ENCODE results near the gene ZFAND5.
A peak's percentile ranks its signal among the peaks of the same experiment; 100 is the strongest.

Gene ZFAND5

GRCh38 chr9:72362680-72363139, 2.3 kb downstream of the ZFAND5 start:
- peak; percentile 84 for DNase-seq

- DNase-seq, result peak; percentile 35
Measured at GRCh38 chr9:72362118-72362531, 2.9 kb downstream of the ZFAND5 start.

- no peak for DNase-seq
Measured at GRCh38 chr9:72361217-72361616, 3.8 kb downstream of the ZFAND5 start.

GRCh38 chr9:72360324-72360723, 4.7 kb downstream of the ZFAND5 start:
- no peak for DNase-seq

GRCh38 chr9:72356041-72356582, 8.9 kb downstream of the ZFAND5 start:
- peak; percentile 34 for DNase-seq

GRCh38 chr9:72355153-72355552, 9.9 kb downstream of the ZFAND5 start:
- no peak for DNase-seq

- DNase-seq, result no peak
Measured at GRCh38 chr9:72354704-72355103, 10.3 kb downstream of the ZFAND5 start.

- DNase-seq, result no peak
Measured at GRCh38 chr9:72353455-72354116, 11.4 kb downstream of the ZFAND5 start.

- DNase-seq, result peak; percentile 36
Measured at GRCh38 chr9:72352911-72353388, 12.1 kb downstream of the ZFAND5 start.

GRCh38 chr9:72351538-72352453, 13.2 kb downstream of the ZFAND5 start:
- peak; percentile 64 for DNase-seq

GRCh38 chr9:72349911-72350310, 15.1 kb downstream of the ZFAND5 start:
- no peak for DNase-seq

GRCh38 chr9:72349240-72349639, 15.8 kb downstream of the ZFAND5 start:
- DNase-seq, result no peak

GRCh38 chr9:72346333-72346732, 18.7 kb downstream of the ZFAND5 start:
- DNase-seq, result no peak

GRCh38 chr9:72338631-72339030, 26.4 kb downstream of the ZFAND5 start:
- no peak for DNase-seq

GRCh38 chr9:72337286-72337685, 27.7 kb downstream of the ZFAND5 start:
- DNase-seq, result no peak

GRCh38 chr9:72334658-72335337, 30.2 kb downstream of the ZFAND5 start:
- no peak for DNase-seq

- no peak for DNase-seq
Measured at GRCh38 chr9:72333709-72334108, 31.3 kb downstream of the ZFAND5 start.

GRCh38 chr9:72333197-72333596, 31.8 kb downstream of the ZFAND5 start:
- DNase-seq, result no peak

- DNase-seq, result no peak
Measured at GRCh38 chr9:72332351-72332750, 32.7 kb downstream of the ZFAND5 start.

GRCh38 chr9:72327631-72328030, 37.4 kb downstream of the ZFAND5 start:
- no peak for DNase-seq

- DNase-seq, result no peak
Measured at GRCh38 chr9:72326641-72327040, 38.4 kb downstream of the ZFAND5 start.

GRCh38 chr9:72324974-72325373, 40.0 kb downstream of the ZFAND5 start:
- no peak for DNase-seq

- DNase-seq, result no peak
Measured at GRCh38 chr9:72322678-72323077, 42.3 kb downstream of the ZFAND5 start.

All from fibroblast of skin of scalp (primary cell).